Measurements from ENCODE around the gene TADA2A. TPM values are rescaled to one million over a fixed set of nuclear protein-coding genes. Genes with fewer than 3 reads are reported as not detected.
"Not testable (repeated sequence)": the region's sequence is repeated elsewhere in the genome, so short reads cannot be mapped to it uniquely, and the experiment has no call there.

TADA2A gene
- total RNA-seq, 1 experiment from 2014 or later = 27.5 TPM

DNA sequence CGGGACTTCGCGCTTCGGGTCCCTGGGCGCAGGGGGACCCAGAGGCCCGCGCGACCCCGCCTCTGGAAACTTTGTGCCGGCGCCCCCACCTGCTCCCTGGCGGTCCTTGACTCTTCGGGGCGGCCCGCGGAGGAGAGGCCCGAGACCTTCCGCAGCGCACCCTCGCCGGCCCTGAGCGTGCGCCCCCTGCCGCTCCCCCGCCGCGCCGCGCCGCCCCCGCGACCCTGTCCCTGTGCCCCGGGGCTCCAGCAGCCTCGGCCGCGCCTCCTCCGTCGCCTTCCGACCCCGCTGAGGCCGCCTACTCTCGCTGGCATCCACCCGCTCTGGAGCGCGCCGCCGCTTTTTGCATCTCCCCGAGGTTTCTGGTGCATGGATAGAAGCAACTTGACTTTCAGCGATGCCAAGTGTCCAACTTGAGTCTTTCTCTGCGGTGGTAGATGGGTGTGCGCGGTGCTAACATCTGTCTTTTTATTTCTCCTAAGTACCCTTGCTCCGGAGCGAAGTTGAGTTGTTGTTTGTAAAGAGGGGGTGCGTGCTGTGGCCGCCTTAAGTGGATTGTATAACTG is 83.4 kb downstream of the TADA2A start:
- peak; percentile 36 for DNase-seq (ENCODE audit: extremely low read depth, low read depth)

DNA sequence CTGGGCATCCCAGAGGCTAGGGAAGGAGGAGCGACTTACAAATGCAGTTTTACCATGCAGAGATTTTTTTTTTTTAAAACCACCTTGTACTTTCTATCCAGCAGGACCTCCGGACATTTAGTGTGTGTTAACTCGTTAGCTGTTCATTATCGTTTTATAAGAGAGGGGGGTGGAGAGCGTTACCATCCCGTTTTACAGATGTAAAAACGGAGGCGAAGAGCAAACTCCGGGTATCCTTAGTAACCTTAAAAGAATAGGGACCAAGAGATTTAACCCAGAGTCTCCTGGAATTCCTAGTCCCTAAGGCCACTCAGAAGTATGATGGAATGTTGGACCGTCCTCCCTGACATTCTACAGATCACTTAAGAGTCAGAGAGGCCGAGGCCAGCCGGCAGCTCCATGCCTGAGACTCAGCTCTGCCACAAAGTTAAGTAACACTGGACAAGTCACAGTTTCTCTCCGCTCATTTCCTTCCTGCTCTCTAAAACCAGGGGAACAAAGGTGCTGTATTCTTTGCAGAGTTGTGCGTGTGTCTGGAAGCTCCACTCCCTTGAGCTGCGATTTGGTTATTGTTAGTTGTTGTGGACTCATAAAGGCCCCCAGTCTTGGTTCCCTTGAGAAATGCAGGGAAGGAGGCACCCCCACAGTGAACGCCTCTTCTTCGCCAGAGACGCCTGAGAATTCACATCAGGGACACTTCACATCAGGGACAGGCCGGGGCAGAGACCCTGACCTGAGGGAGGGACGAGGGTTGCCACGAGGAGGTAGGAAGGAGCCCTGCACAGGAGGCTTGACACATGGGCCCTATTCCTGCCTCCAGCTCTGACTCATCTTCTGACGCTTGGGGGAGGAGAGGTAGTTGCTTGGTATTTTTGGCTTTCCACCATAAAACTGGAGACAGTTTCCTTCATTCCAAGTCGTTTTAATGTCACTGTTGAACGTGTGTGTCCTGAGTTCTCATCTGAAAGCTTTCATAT is 84.2 kb downstream of the TADA2A start:
- DNase-seq (ENCODE audit: extremely low read depth, low read depth) = peak; percentile 67

DNA sequence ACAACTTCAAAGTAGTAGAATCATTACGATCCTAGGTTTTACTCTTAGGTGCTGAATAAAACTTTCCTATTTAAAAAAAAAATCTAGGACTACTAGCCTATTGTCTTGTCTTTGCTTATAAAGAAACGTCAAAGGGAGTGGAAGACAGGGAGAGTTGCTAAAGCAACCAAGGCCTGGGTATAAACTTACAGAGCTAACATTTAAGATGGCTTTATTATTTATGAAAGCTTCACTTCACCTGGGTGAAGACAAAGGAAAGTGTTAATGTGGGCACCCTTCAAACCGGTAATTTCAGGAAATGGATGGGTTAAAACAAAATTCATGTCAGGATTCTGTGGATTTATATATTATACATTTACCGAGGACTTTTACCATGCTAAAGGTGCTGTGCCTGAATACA is 85.5 kb downstream of the TADA2A start:
- DNase-seq (ENCODE audit: extremely low read depth, low read depth) = no peak

DNA sequence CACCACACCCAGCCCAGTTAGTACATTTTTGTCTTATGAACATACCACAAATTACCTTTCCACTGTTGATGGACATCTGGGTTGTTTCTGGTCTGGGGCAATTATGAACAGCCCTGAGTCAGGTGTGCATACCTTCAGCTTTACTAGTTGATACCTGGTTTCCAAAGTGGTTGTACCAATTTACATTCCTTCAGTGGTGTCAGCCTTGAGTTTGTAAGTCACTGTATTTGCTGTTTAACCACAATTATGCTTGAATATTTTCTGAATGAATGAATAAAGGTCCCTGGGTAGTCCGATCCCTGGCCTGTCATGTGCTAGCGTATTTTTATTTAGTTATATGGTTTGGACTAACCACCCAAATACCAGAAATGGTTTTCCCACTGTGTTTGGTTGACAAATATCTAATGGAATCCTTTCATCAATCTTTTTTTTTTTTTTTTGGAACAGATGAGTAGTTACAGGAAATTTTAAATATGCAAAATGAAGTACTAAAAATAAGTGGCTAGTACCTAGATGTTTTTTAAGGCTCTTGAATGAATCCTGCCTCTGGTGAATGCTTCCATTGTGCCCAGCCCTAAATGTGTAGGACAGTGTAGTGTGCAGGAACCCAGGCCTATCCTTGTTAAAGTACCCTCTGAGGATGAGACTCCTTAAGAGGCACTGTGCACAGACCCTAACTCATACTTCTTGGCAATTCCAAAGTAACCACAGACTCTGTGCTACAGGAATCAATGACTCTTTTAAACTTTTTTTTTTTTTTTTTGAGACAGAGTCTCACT is 86.8 kb downstream of the TADA2A start:
- no peak for DNase-seq (ENCODE audit: extremely low read depth, low read depth)

DNA sequence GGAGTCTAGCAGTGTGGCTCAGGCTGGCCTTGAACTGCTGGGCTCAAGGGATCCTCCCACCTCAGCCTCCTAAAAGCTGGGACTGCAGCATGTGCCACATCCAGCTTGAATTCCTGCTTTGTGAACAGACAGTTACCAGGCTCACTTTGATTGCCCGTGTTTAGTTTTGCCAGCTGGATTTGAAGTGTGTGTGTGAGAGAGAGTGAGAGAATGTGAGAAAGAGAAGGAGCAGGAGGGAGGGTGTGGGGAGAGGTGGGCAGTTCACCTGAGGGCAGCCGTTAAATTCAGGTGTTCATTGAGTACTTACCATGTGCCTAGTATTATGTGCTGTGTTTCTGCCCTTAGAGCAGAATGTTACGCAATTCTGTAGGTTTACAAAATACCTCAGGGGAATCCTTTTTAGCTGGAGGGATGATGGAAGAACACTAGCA is 87.7 kb downstream of the TADA2A start:
- DNase-seq (ENCODE audit: extremely low read depth, low read depth) = no peak

DNA sequence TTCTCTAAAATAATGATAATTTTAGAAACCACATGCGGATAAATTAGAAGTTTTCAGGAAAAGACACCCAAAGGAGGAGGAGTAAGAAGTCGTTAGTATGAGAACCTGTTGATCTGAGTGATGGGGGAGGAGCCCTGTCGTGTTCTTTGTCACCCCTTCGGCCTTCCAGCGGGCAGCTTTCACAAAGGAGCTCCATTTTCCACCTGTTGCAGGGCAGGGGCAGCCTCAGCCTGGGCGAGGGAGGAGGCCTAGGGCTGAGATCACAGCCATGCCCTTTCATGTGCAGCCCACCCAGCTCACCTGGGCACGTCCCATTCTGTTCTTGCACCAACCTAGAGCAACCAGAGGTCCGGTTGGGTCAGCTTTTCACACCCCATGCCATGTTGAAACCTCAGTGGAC is 88.3 kb downstream of the TADA2A start:
- DNase-seq (ENCODE audit: extremely low read depth, low read depth) = no peak

DNA sequence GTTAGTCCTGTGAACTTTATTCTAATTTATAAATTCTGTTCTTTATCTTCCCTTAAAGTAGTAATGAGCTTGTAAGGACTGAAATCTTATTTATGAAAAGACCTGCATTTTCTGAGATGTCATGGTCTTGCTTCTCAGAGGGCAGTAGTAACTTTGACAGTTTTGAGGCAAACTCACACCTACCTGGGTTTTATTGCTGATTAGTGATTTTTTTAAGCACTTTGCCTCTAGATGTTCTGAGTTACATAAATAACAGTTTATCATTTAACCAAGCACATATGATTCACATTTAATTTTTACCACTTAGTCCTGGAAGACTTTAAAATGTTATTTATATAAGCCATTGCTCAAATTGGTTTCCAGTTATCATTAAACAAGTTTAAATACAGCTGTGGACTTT is 93.7 kb downstream of the TADA2A start:
- DNase-seq (ENCODE audit: extremely low read depth, low read depth) = no peak

DNA sequence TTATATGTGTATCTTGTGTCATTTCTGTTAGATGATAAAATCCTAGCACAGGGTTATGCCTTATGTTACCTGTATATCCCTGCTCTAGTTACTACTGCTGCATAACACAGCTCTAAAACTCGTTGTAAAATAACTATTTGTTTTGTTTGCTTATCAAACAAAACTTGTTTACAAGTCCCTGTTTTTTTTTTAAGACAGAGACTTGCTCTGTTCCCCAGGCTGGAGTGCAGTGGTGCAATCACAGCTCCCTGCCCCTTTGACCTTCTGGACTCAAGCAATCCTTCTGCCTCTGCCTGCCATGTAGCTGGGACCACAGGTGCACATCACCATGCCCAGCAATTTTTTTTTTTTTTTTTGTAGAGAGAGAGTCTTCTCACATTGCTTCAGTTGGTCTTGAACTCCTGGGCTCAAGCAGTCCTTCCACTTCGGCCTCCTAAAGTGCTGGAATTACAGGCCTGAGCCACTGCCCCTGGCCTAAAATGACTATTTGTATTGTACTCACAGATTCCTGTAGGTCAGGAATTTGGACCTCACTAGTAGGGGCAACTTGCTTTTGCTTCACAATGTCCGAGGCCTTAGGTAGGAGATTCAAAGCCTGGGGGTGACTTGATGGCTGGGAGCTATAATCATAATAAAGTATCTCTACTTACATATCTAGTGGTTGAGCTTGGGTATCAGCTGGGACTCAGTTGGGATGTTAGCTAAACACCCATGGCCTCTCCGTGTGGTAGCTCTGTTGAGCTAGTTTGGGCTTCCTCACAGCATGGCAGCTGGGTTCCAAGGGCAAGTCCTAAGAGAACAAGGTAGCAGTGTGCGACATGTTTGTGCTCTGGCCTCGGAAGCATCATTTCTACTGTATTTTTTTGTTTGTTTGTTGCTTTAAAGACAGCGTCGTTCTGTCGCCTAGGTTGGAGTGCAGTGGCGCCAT is 95.6 kb downstream of the TADA2A start:
- no peak for DNase-seq (ENCODE audit: extremely low read depth, low read depth)

DNA sequence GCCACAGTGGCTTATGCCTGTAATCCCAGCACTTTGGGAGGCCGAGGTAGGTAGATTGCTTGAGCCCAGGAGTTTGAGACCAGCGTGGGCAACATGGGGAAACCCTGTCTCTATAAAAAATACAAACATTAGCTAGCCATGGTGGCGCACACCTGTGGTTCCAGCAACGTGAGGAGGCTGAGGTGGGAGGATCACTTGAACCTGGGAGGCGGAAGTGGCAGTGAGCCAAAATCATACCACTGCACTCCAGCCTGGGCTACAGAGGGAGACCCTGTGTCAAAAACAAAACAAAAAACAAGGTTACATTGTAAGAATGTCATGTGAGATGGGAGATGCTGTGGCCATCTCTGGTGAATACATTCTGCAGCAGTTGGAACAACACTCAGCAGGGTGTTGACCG is 96.5 kb downstream of the TADA2A start:
- DNase-seq (ENCODE audit: extremely low read depth, low read depth) = no peak

DNA sequence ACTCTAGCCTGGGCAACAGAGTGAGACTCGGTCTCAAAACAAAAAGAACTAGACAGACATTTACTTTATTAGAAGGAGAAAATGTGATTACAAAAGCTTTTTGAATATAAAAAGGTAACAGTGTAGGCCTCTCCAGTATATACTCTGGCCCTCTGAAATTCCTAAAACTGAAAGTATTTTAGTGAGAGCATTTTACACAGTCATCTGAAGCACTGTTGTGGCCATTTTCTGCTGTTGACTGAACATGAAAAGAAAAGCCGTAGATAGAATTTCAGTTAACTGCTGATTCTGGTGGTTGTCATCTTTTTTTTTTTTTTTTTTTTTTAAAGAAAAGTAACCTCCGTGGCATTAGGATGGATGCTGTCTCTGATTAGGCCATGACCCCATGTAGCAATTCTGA is 98.6 kb downstream of the TADA2A start:
- DNase-seq (ENCODE audit: extremely low read depth, low read depth) = no peak

DNA sequence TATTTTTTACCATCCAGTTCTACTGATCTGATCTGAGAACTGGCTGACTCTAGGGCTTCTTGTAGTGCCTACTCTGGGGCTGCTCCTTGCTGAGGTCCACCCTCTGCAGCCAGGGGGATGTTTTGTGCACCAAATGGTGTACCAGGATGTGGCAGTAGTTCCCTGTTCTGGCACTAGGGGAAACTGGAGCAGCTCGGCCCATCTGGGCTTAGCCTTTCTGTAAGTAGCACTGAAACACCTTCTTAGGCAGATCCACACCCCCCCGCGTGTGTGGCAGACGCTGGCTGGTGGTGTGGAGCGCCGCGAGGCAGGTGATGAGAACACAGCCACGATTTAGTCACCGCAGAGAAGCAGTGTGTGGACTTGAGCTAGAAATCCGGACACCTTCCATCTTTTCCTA is 100.0 kb downstream of the TADA2A start:
- no peak for DNase-seq (ENCODE audit: extremely low read depth, low read depth)

DNA sequence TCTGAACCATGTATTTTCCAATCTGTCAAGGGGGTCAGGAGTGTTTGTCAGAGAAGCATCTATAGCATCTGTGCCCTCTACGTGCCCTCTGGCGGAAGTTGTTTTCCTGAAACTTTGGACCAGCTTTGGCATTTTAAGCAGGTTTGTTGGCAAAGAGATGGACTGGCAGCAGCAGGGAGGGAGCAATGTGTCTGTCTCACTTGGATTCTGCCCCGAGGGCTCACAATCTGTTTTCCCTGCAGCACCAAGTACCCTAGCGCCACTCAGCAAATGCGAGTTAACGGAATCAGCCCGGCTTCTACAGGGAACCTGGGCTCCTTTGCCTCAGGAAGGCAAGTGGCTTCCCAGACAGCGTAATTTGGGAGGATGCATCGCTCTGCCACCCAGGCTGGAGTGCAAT is 100.4 kb downstream of the TADA2A start:
- DNase-seq (ENCODE audit: extremely low read depth, low read depth) = no peak

DNA sequence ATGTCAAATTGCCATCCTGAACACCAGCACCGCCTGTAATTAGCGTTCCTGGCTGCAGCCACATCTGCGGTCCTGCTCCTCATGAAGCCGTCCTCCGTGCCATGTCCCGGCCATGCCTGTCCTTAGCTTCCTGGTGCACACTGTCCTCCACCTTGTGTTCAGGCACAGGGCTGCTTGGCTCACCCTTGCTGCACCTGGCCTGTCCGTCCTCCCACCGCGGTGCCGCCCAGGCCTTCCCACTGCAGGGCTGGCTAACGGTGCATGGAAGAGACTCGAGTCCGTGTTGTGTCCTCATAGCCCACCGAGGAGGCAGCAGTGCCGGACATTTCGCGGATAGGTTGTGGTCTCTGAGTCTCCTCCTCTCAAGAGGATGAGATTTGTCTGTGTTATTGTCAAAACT is 103.4 kb downstream of the TADA2A start:
- DNase-seq (ENCODE audit: extremely low read depth, low read depth) = no peak

DNA sequence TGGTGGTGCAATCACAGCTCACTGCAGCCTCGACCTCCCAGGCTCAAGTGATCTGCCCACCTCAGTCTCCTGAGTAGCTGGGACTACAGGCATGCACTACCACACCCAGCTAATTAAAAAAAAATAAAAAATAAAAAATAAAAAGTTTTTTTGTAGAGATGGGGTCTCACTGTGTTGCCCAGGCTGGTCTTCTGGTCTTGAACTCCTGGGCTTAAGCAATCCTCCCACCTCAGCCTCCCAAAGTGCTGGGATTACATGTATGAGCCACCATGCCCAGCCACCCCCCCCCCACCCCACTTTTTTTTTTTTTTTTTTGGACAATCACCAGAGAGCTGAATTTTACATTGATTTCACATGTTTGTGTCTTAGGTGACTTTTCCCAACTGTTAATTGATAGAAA is 105.0 kb downstream of the TADA2A start:
- DNase-seq (ENCODE audit: extremely low read depth, low read depth) = not testable (repeated sequence)

DNA sequence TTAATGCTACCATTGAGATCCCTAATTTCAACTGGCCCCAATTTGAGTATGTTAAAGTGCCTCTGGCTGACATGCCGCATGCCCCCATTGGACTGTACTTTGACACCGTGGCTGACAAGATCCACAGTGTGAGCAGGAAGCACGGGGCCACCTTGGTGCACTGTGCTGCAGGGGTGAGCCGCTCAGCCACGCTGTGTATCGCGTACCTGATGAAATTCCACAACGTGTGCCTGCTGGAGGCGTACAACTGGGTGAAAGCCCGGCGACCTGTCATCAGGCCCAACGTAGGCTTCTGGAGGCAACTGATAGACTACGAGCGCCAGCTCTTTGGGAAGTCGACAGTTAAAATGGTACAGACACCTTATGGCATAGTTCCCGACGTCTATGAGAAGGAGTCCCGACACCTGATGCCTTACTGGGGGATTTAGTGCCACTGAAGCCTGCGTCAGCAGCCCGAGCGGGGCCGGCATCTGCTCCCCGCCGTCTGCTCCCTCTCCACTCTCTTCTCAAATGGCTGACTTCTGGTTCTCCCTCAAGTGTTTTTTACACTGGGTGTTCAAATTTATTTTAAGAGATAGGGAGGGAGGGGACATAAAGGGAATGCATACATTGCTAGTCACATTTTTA is 105.9 kb downstream of the TADA2A start:
- DNase-seq (ENCODE audit: extremely low read depth, low read depth) = no peak

DNA sequence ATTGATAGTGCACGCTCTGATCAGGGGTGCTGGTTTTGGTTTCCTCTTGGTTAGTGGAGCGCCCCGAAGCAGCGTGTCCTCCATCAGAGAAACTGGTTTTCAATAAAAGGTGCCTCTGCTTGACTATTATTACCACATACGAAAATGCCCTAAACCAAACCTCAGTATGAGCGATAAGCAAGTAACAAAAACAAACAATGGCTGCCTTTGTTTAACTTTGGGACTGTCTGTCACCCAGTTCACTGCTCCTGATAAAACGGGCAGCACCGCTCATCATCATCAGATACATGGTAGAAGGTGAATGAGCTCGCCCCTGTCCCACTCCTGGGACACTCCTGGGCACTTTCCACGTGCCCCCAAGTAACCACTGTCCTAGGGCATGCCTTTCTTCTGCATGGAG is 107.0 kb downstream of the TADA2A start:
- no peak for DNase-seq (ENCODE audit: extremely low read depth, low read depth)

DNA sequence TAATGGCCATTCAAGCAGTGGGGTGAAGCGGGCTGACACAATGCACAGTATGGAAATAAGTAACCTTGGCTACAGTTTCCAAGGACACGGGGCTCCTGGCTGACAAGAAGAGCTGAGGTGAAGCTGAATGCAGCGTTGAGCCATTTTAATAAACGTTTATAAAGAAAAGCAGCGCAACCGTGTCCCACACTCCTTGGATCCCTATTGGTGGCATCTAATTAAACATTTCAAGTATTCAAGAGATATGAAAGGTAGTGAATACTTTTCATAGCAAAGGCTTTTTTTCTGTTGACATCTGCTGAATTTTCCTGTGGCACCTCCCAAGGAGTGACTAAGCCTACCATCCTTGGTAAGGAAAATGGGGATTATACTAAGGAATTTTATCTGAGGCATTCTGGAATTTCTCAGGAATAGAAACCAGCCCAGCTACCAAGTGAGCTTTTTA is 109.5 kb downstream of the TADA2A start:
- no peak for DNase-seq (ENCODE audit: extremely low read depth, low read depth)

DNA sequence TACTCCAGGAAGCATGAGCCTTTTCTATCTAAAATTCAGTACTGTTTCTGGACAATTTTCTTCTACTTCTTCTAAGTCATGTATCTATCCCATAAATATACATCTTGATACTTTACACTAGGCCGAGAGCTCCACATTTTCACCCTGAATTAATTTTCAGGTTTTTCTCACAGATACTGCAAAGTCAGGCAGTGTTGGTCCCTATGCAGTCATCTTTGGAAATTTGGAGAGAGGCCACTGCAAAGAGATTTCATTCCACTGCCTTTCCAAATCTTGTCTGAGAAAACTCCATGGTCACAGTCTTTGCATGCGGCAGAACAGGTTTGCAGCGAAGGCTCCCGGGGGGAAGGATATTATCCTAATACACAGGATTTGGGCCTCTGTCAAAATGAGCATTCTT is 111.2 kb downstream of the TADA2A start:
- no peak for DNase-seq (ENCODE audit: extremely low read depth, low read depth)

DNA sequence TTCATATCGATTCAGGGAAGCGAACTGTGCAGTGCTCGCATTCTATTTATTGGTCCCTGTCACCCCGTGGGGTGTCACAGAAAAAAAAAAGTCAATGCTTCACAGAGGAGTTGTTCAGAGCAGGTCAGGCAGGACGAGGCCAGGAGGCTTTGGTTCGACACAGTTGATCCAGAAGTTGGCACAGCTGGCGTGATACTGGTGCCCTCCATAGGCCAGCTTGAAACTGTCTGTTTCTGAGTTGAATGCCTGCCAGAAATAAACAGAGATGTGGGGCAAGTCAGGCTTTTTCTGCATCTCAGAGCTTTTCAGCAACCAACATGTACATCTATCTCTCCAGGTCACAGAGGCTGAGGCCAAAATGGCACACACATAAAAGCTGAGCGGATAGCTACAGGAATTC is 112.1 kb downstream of the TADA2A start:
- DNase-seq (ENCODE audit: extremely low read depth, low read depth) = peak; percentile 16
